GM21447 (cell line): ENCODE results near the gene AFF3.

Experiments
- ATAC-seq: cut with Tn5 transposase; IDR thresholded peaks from one replicate; pipeline ENCODE4 v1.9.1; 2021; ENCODE audit not compliant: unreplicated experiment

The AFF3 gene

GRCh38 chr2:99899058-99899855 is 243.1 kb downstream of the AFF3 start:
- no peak for ATAC-seq

- ATAC-seq: no peak
These were observed 243.9 kb downstream of the AFF3 start for GRCh38 chr2:99898336-99899048.

GRCh38 chr2:99891428-99891780 is 251.0 kb downstream of the AFF3 start:
- ATAC-seq: no peak

- no peak for ATAC-seq
These were observed 251.6 kb downstream of the AFF3 start for GRCh38 chr2:99890568-99891427.

- no peak for ATAC-seq
These were observed 253.8 kb downstream of the AFF3 start for GRCh38 chr2:99888617-99889016.

GRCh38 chr2:99886418-99886817 is 256.0 kb downstream of the AFF3 start:
- ATAC-seq: no peak

- no peak for ATAC-seq
These were observed 259.0 kb downstream of the AFF3 start for GRCh38 chr2:99883358-99883757.

GRCh38 chr2:99881901-99882591 is 260.3 kb downstream of the AFF3 start:
- ATAC-seq: no peak

- ATAC-seq: no peak
These were observed 261.5 kb downstream of the AFF3 start for GRCh38 chr2:99880964-99881294.

GRCh38 chr2:99880148-99880963 is 262.0 kb downstream of the AFF3 start:
- no peak for ATAC-seq

- ATAC-seq: no peak
These were observed 262.9 kb downstream of the AFF3 start for GRCh38 chr2:99879481-99879880.

- no peak for ATAC-seq
These were observed 263.6 kb downstream of the AFF3 start for GRCh38 chr2:99878581-99879350.

GRCh38 chr2:99877963-99878362 is 264.4 kb downstream of the AFF3 start:
- ATAC-seq: no peak

- no peak for ATAC-seq
These were observed 265.4 kb downstream of the AFF3 start for GRCh38 chr2:99876956-99877355.

GRCh38 chr2:99875627-99876201 is 266.7 kb downstream of the AFF3 start:
- no peak for ATAC-seq

GRCh38 chr2:99868260-99868659 is 274.1 kb downstream of the AFF3 start:
- no peak for ATAC-seq

- ATAC-seq: no peak
These were observed 274.6 kb downstream of the AFF3 start for GRCh38 chr2:99867770-99868169.

GRCh38 chr2:99865818-99866676 is 276.3 kb downstream of the AFF3 start:
- no peak for ATAC-seq
